ENCODE measurements around the gene CNOT9.
A peak's percentile ranks its signal among the peaks of the same experiment; 100 is the strongest.

Gene CNOT9

DNA sequence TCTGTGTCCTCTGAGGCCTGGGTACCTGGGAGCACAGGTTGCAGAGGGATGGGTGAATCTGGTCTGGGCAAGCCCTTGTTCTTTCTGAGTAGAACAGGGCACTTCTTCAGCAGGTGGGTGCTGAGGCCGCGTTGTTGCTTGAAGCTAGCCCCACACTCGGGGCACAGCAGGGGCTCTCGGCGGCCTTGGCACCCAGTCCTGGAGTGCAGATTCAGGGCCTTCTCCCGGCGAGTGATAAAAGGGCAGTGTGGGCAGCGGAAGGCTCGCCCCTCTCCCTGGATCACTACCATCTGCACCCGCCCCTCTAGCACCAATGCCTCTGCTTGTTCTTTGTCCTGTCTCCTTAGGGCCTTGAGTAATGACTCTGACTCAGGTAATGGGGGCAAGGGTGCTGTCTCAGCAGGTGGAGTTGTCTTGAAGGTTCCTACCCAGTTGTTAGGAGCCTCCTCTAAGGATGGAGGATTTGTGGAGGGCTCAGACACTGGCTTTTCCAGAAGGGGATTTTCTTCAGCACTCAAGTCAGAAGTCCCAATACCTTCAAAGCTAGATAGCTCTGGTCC is 75.2 kb downstream of the CNOT9 start:
- TF ChIP-seq, protein P1, sequence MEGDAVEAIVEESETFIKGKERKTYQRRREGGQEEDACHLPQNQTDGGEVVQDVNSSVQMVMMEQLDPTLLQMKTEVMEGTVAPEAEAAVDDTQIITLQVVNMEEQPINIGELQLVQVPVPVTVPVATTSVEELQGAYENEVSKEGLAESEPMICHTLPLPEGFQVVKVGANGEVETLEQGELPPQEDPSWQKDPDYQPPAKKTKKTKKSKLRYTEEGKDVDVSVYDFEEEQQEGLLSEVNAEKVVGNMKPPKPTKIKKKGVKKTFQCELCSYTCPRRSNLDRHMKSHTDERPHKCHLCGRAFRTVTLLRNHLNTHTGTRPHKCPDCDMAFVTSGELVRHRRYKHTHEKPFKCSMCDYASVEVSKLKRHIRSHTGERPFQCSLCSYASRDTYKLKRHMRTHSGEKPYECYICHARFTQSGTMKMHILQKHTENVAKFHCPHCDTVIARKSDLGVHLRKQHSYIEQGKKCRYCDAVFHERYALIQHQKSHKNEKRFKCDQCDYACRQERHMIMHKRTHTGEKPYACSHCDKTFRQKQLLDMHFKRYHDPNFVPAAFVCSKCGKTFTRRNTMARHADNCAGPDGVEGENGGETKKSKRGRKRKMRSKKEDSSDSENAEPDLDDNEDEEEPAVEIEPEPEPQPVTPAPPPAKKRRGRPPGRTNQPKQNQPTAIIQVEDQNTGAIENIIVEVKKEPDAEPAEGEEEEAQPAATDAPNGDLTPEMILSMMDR (conservative IDR thresholded peaks at IDR 0.05; ENCODE audit: low read depth, low read length) = no peak
- H3K4me3 ChIP-seq (ENCODE audit: low read depth, low read length) = no peak overlapping the region
- no peak for DNase-seq (ENCODE audit: low read depth)

DNA sequence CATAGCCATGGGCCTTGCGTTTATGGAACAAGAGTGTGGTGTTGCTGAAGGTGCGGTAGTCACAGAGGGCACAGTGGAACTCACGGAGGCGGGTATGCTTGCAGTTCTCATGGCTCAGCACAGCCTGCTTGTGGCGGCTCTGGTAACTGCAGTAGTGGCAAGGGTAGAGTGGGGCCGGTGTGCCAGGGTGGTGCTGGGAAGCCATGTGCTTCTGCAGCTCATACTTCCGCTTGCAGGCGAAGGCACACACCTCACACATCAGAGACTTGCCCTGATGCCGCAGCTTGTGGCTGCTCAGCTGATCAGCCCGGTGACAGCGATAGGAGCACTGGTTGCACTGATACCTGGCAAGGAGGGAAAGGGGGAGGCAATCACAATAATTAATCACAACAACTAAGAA is 76.1 kb downstream of the CNOT9 start:
- DNase-seq (ENCODE audit: low read depth) = no peak
- H3K4me3 ChIP-seq (ENCODE audit: low read depth, low read length) = no peak overlapping the region
- TF ChIP-seq, protein P1 (conservative IDR thresholded peaks at IDR 0.05; ENCODE audit: low read depth, low read length) = peak; percentile 8

DNA sequence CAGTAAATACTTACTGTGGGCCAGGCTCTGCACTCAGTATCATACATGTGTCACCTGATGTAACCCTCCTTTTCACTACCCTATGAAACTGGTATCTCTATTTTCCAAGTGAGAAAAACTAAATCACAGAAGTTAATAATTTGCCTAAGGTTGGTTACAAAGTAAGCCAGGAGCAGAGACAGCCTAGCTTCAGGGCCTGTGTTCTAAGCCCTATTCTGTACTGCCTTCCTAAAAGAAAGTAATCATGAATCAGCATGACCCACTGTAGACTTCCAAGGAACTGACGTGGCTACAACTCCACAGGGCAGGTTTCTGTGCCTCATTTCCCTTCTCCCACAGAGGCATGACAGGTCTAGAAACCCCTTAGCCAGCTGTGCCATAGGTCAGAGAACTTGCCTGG is 76.5 kb downstream of the CNOT9 start:
- H3K4me3 ChIP-seq (ENCODE audit: low read depth, low read length) = no peak overlapping the region
- TF ChIP-seq, protein P1 (conservative IDR thresholded peaks at IDR 0.05; ENCODE audit: low read depth, low read length) = no peak
- DNase-seq (ENCODE audit: low read depth) = peak; percentile 30

Data from choroid plexus epithelial cell (primary cell).